Liver (tissue), 9 donors: ENCODE data around the gene LOXHD1. TPM values are rescaled to one million over a fixed set of nuclear protein-coding genes. Genes with fewer than 3 reads are reported as not detected.

Source experiments
- DNase-seq: peaks from one replicate; pipeline ENCODE4 v3.0.0-alpha.2; 2017; ENCODE audit warnings: low spot score
- H3K27ac ChIP-seq, 2 donors: one replicate each; pipeline ENCODE4 v1.7.0; 2013; ENCODE audit warnings: inconsistent platforms in 2 of 2, low read length in 2 of 2, control low read depth in 1 of 2, low read depth in 1 of 2, mild to moderate bottlenecking in 1 of 2
- H3K27me3 ChIP-seq, 4 donors: one replicate each; pipeline versions ENCODE4 v1.6.1 to v1.7.0; 2013; ENCODE audit warnings: low read length in 3 of 4, inconsistent platforms in 1 of 4, mild to moderate bottlenecking in 1 of 4, moderate library complexity in 1 of 4; ENCODE audit not compliant: control insufficient read depth in 4 of 4, insufficient read depth in 4 of 4
- H3K36me3 ChIP-seq, 4 donors: one replicate each; pipeline versions ENCODE4 v1.6.1 to v1.7.0; 2013; ENCODE audit warnings: low read length in 3 of 4, mild to moderate bottlenecking in 3 of 4, low read depth in 1 of 4, moderate library complexity in 1 of 4; ENCODE audit not compliant: control insufficient read depth in 4 of 4, insufficient read depth in 3 of 4
- H3K4me1 ChIP-seq, 4 donors: one replicate each; pipeline versions ENCODE4 v1.6.1 to v1.7.0; 2013; ENCODE audit warnings: low read length in 3 of 4, mild to moderate bottlenecking in 3 of 4, moderate library complexity in 1 of 4; ENCODE audit not compliant: control insufficient read depth in 4 of 4, insufficient read depth in 4 of 4
- H3K4me3 ChIP-seq, 3 donors: one replicate each; pipeline versions ENCODE4 v1.6.1 to v1.7.0; 2013; ENCODE audit warnings: low read length in 3 of 3, control low read depth in 1 of 3, low read depth in 1 of 3, mild to moderate bottlenecking in 1 of 3
- H3K9ac ChIP-seq, 2 donors: one replicate each; pipeline ENCODE4 v1.7.0; 2013; ENCODE audit warnings: low read length in 2 of 2, mild to moderate bottlenecking in 2 of 2, moderate library complexity in 2 of 2, control low read depth in 1 of 2, low read depth in 1 of 2
- H3K9me3 ChIP-seq, 4 donors: one replicate each; pipeline versions ENCODE4 v1.6.1 to v1.7.0; 2013; ENCODE audit warnings: low read length in 3 of 4; ENCODE audit not compliant: control insufficient read depth in 4 of 4
- EGR1 ChIP-seq, 2 donors: IDR thresholded peaks; 2 replicates each; pipeline ENCODE4 v1.6.1; 2016 to 2018; ENCODE audit warnings: antibody characterized with exemption in 2 of 2, low read depth in 2 of 2
- FOXA1 ChIP-seq: IDR thresholded peaks from 2 replicates; pipeline ENCODE4 v1.6.1; 2016; ENCODE audit warnings: antibody characterized with exemption
- FOXA2 ChIP-seq: IDR thresholded peaks from 2 replicates; pipeline ENCODE4 v1.6.1; 2016; ENCODE audit warnings: antibody characterized with exemption
- GABPA ChIP-seq, 2 donors: IDR thresholded peaks in 1 of 2; conservative IDR thresholded peaks in 1 of 2; 2 replicates each; pipeline ENCODE4 v1.6.1; 2016; ENCODE audit warnings: antibody characterized with exemption in 2 of 2, mild to moderate bottlenecking in 1 of 2, moderate library complexity in 1 of 2
- HNF4A ChIP-seq, 2 donors: conservative IDR thresholded peaks; 2 replicates each; pipeline ENCODE4 v1.6.1; 2016; ENCODE audit warnings: antibody characterized with exemption in 2 of 2, mild to moderate bottlenecking in 2 of 2
- JUND ChIP-seq, 2 donors: IDR thresholded peaks; 2 replicates each; pipeline ENCODE4 v1.6.1; 2016; ENCODE audit warnings: antibody characterized with exemption in 2 of 2
- NR2F2 ChIP-seq: IDR thresholded peaks from 2 replicates; pipeline ENCODE4 v1.6.1; 2016; ENCODE audit warnings: antibody characterized with exemption
- RAD21 ChIP-seq, 2 donors: IDR thresholded peaks; 2 replicates each; pipeline ENCODE4 v1.6.1; 2016; ENCODE audit warnings: antibody characterized with exemption in 2 of 2, mild to moderate bottlenecking in 2 of 2
- TAF1 ChIP-seq: conservative IDR thresholded peaks from 2 replicates; pipeline ENCODE4 v1.6.1; 2016; ENCODE audit warnings: antibody characterized with exemption, mild to moderate bottlenecking
- ZBTB33 ChIP-seq: IDR thresholded peaks from 2 replicates; pipeline ENCODE4 v1.6.1; 2016; ENCODE audit warnings: antibody characterized with exemption
- WGBS: extraction: QIAGEN DNeasy Blood & Tissue Kit; methylation state at CpG from one replicate; pipeline ENCODE4 v1.1.7; 2013; 5-methylcytosine and 5-hydroxymethylcytosine counted together
- polyA plus RNA-seq, 2 donors: library from polyadenylated mRNA; stranded (reverse) in 1 of 2; unstranded in 1 of 2; fragments of 200-250 nt in 1 of 2; fragments of >200 nt in 1 of 2; fragmentation: Nextera tagmentation in 1 of 2; extraction: Ambion mirVana in 1 of 2; gene quantifications; one replicate each; pipeline versions ENCODE4 v1.2.1 to v1.2.3, GENCODE V29; 2013 to 2015
- total RNA-seq, 2 donors: library from RNA; depleted of rRNA; stranded (reverse); fragments of >200 nt; gene quantifications; one replicate each; pipeline ENCODE4 v1.2.3, GENCODE V29; 2014
- TF ChIP-seq, protein P1 (sequence below): fragments of 150-350 bp; IDR thresholded peaks from 2 replicates; pipeline ENCODE4 v1.5.1; 2017; ENCODE audit warnings: improper control_type of control experiment, low read depth, low read length; ENCODE audit not compliant: missing input control
- TF ChIP-seq, protein P2 (sequence below): IDR thresholded peaks from 2 replicates; pipeline ENCODE4 v1.6.1; 2016; ENCODE audit warnings: antibody characterized with exemption, mild to moderate bottlenecking
- TF ChIP-seq, protein P3 (sequence below): IDR thresholded peaks from 2 replicates; pipeline ENCODE4 v1.6.1; 2016; ENCODE audit warnings: antibody characterized with exemption
- TF ChIP-seq, protein P4 (sequence below): IDR thresholded peaks from 2 replicates; pipeline ENCODE4 v1.6.1; 2016; ENCODE audit warnings: antibody characterized with exemption
- donor health status: healthy.
- donor health status: healthy.
- donor health status: healthy.
- donor health status: healthy.
- donor health status: healthy.

Gene LOXHD1
- total and polyA plus RNA-seq, 4 donors = 0.09 to 0.25 TPM; not detected in 2

DNA sequence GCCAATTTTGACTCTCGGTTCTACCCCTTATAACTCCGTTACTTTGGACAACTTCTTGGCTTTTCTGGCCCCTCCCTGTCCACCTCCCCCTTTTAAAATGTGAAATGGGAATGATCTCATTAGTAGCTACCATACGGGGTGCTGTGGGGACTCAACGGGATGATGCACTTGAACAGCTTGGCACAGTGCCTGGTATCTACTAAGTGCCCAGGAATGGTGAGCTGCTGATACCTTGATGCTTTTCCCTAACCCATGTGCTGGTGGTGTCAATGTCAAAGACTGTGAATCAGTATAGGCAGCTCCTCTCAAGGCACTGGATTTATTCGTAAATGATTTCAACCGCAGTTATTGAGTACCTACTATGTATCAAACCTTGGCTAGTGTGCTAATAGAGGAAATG, 204.2 kb downstream of the LOXHD1 start:
- Histone ChIP-seq H3K27ac (no peak overlapping the region), H3K4me1 (no peaks in the 10 kb centered on the region), H3K9me3 (peaks cover 0 to 4% (median 0%) of the 10 kb centered on the region in 4 donors), H3K36me3 (peaks cover 0 to 17% (median 8%) of the 10 kb centered on the region in 4 donors), H3K9ac (no peak overlapping the region), H3K4me3 (no peak overlapping the region), H3K27me3 (no peaks in the 10 kb centered on the region)
- DNase-seq = no peak
- WGBS = 94% methylated on average over 6 of the region's 6 CpGs
- TF ChIP-seq FOXA2 = no peak
- no peak for TF ChIP-seq NR2F2
- no peak for TF ChIP-seq HNF4A (conservative IDR thresholded peaks at IDR 0.05)
- no peak for TF ChIP-seq TAF1
- no peak for TF ChIP-seq GABPA (IDR thresholded peaks at IDR 0.05 in 1 of 2, conservative IDR thresholded peaks at IDR 0.05 in 1 of 2)
- no peak for TF ChIP-seq EGR1 (IDR thresholded peaks at IDR 0.05; ENCODE audit: low read depth in 2 of 2)
- TF ChIP-seq, protein P1, sequence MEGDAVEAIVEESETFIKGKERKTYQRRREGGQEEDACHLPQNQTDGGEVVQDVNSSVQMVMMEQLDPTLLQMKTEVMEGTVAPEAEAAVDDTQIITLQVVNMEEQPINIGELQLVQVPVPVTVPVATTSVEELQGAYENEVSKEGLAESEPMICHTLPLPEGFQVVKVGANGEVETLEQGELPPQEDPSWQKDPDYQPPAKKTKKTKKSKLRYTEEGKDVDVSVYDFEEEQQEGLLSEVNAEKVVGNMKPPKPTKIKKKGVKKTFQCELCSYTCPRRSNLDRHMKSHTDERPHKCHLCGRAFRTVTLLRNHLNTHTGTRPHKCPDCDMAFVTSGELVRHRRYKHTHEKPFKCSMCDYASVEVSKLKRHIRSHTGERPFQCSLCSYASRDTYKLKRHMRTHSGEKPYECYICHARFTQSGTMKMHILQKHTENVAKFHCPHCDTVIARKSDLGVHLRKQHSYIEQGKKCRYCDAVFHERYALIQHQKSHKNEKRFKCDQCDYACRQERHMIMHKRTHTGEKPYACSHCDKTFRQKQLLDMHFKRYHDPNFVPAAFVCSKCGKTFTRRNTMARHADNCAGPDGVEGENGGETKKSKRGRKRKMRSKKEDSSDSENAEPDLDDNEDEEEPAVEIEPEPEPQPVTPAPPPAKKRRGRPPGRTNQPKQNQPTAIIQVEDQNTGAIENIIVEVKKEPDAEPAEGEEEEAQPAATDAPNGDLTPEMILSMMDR = no peak
- TF ChIP-seq FOXA1 = no peak
- TF ChIP-seq RAD21 (IDR thresholded peaks at IDR 0.05) = no peak

DNA sequence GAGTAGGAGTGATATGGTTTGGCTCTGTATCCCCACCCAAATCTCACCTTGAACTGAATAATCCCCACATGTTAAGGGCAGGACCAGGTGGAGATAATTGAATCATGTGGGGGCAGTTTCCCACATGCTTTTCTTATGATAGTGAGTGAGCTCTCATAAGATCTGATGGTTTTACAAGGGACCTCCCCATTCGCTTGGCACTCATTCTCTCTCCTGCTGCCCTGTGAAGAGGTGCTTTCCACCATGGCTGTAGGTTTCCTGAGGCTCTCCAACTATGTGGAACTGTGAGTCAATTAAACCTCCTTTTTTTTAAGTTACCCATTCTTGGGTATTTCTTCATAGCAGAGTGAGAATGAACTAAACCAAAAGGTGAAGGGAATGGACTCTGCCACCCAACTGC, 207.5 kb downstream of the LOXHD1 start:
- Histone ChIP-seq H3K9me3 (peaks cover 0 to 4% (median 0%) of the 10 kb centered on the region in 4 donors), H3K27me3 (no peaks in the 10 kb centered on the region), H3K9ac (no peak overlapping the region), H3K27ac (no peak overlapping the region), H3K4me1 (no peaks in the 10 kb centered on the region), H3K36me3 (peaks cover 0 to 6% (median 2%) of the 10 kb centered on the region in 4 donors), H3K4me3 (no peak overlapping the region)
- TF ChIP-seq, protein P2, sequence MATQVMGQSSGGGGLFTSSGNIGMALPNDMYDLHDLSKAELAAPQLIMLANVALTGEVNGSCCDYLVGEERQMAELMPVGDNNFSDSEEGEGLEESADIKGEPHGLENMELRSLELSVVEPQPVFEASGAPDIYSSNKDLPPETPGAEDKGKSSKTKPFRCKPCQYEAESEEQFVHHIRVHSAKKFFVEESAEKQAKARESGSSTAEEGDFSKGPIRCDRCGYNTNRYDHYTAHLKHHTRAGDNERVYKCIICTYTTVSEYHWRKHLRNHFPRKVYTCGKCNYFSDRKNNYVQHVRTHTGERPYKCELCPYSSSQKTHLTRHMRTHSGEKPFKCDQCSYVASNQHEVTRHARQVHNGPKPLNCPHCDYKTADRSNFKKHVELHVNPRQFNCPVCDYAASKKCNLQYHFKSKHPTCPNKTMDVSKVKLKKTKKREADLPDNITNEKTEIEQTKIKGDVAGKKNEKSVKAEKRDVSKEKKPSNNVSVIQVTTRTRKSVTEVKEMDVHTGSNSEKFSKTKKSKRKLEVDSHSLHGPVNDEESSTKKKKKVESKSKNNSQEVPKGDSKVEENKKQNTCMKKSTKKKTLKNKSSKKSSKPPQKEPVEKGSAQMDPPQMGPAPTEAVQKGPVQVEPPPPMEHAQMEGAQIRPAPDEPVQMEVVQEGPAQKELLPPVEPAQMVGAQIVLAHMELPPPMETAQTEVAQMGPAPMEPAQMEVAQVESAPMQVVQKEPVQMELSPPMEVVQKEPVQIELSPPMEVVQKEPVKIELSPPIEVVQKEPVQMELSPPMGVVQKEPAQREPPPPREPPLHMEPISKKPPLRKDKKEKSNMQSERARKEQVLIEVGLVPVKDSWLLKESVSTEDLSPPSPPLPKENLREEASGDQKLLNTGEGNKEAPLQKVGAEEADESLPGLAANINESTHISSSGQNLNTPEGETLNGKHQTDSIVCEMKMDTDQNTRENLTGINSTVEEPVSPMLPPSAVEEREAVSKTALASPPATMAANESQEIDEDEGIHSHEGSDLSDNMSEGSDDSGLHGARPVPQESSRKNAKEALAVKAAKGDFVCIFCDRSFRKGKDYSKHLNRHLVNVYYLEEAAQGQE = no peak
- TF ChIP-seq FOXA2 (no peak), FOXA1 (no peak), JUND (IDR thresholded peaks at IDR 0.05) (no peak), EGR1 (IDR thresholded peaks at IDR 0.05; ENCODE audit: low read depth in 2 of 2) (no peak), GABPA (IDR thresholded peaks at IDR 0.05 in 1 of 2, conservative IDR thresholded peaks at IDR 0.05 in 1 of 2) (no peak), TAF1 (no peak), NR2F2 (no peak)
- DNase-seq = no peak
- WGBS = 3% methylated on average over 1 of the region's 1 CpG

GRCh38 chr18:46449033-46449432, 208.0 kb downstream of the LOXHD1 start:
- Histone ChIP-seq H3K36me3 (peaks cover 0 to 6% (median 3%) of the 10 kb centered on the region in 4 donors), H3K27me3 (no peaks in the 10 kb centered on the region), H3K9ac (no peak overlapping the region), H3K4me1 (no peaks in the 10 kb centered on the region), H3K27ac (no peak overlapping the region), H3K4me3 (no peak overlapping the region), H3K9me3 (peaks cover 0 to 4% (median 0%) of the 10 kb centered on the region in 4 donors)
- DNase-seq = no peak
- 94% methylated on average over 2 of the region's 2 CpGs for WGBS
- no peak for TF ChIP-seq HNF4A (conservative IDR thresholded peaks at IDR 0.05)
- TF ChIP-seq FOXA2 = no peak
- TF ChIP-seq, protein P1 = no peak
- TF ChIP-seq JUND (IDR thresholded peaks at IDR 0.05) = no peak
- no peak for TF ChIP-seq RAD21 (IDR thresholded peaks at IDR 0.05)
- no peak for TF ChIP-seq TAF1
- TF ChIP-seq ZBTB33 = no peak
- no peak for TF ChIP-seq GABPA (IDR thresholded peaks at IDR 0.05 in 1 of 2, conservative IDR thresholded peaks at IDR 0.05 in 1 of 2)
- TF ChIP-seq, protein P3, sequence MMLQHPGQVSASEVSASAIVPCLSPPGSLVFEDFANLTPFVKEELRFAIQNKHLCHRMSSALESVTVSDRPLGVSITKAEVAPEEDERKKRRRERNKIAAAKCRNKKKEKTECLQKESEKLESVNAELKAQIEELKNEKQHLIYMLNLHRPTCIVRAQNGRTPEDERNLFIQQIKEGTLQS = no peak
- TF ChIP-seq, protein P4, sequence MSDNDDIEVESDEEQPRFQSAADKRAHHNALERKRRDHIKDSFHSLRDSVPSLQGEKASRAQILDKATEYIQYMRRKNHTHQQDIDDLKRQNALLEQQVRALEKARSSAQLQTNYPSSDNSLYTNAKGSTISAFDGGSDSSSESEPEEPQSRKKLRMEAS = no peak
